ENCODE results near the gene PELO. TPM values are rescaled to one million over a fixed set of nuclear protein-coding genes. Genes with fewer than 3 reads are reported as not detected.

Gene PELO
- polyA plus RNA-seq, 2 of the 4 experiments (the other 2 are of a cell fraction) = 15.6 to 20.1 TPM

DNA sequence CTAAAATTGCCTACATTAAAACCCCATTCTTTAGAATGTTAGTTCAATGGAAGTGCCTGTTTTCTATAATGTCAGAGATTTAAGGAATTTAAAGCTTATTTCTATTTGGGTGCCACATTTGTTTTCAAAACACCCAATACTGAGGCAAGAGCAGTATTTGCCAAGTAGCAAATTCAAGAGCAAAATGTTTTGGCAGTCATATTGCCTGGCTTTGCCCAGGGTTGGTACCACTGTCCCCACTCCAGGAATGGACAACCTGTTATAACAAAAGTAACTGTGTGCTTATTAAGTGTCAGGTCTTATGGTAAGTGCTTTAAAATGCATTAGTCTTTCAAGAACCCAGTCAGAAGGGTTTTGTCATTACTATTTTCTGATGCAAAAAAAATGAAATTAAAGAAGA is 19.3 kb downstream of the PELO start:
- H3K4me1 ChIP-seq = peaks cover 64% of the 10 kb centered on the region
- CTCF ChIA-PET = no interaction called here
- ATAC-seq (no peak), FAIRE-seq (no peak), DNase-seq (ENCODE audit: low read depth in 1 of 2, low spot score in 1 of 2) (no peak)
- H3K4me3 ChIP-seq = no peak overlapping the region
- POLR2A ChIA-PET = no interaction called here
- H3K27ac ChIP-seq = no peak overlapping the region
- H3K4me2 ChIP-seq = no peak overlapping the region
- TF ChIP-seq EHMT2 (IDR thresholded peaks at IDR 0.05; ENCODE audit: low read depth) = no peak
- no peak for TF ChIP-seq GATA3 (IDR thresholded peaks at IDR 0.05; ENCODE audit: borderline replicate concordance)
- TF ChIP-seq KDM1A (IDR thresholded peaks at IDR 0.05; ENCODE audit: low read depth) = no peak
- no peaks in the 10 kb centered on the region for H3K9me3 ChIP-seq

DNA sequence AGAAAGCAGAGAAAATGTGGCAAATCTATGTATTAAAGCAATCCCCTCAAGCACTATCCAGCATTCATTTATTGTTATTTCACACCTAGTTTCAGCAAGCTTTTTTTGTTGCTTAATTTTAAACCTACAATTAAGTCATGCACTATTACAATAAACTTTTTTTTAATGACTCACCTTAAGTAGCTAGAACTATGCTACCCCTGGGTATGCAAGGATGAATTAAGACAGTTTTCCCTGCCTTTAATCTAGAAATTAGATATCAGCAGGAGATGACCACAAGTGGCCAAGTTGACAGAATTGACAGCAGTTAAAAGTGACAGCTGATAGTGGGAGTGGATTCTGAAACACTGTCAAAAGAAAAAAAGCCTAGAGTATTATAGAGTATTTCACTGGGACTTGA is 20.0 kb downstream of the PELO start:
- no peak overlapping the region for H3K27ac ChIP-seq
- CTCF ChIA-PET = no interaction called here

DNA sequence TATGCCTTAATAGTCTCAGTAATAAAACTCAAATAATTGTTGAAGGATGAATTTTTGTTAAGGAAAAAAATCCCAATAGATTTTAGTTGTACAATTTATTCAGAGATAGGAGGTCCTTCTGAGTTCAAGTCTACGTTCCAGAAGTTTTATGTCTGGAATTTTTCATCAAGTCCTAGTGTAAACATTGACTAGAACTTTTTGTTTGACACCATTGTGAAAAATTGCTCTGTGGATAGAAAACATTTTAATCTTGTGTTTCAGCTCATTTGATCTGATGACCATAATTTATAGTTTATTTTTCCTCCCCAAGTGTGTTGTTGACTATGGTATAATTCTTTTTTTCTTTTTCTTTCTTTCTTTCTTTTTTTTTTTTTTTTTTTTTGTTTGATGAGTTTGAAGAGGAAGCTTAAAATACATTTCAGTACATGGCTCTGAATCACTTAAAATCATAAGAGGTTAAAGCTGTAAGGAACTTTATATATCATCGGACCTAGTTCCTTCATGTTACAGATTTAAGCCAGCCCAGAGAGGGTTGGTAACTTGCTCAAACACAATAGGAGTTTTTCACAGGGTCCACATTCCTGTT is 20.7 kb downstream of the PELO start:
- DNase-seq (ENCODE audit: low read depth in 1 of 2, low spot score in 1 of 2) (no peak), ATAC-seq (no peak), FAIRE-seq (no peak)
- peaks cover 50% of the 10 kb centered on the region for H3K4me1 ChIP-seq
- peak overlapping the region; percentile 6; the same call in 1 of the 3 replicates for H3K4me2 ChIP-seq
- TF ChIP-seq POLR2AphosphoS2 (conservative IDR thresholded peaks at IDR 0.05; ENCODE audit: low read length) (no peak), GATA3 (IDR thresholded peaks at IDR 0.05; ENCODE audit: borderline replicate concordance) (no peak), HOXB13 (CRISPR knock-in tag; IDR thresholded peaks at IDR 0.05; ENCODE audit: low read depth) (no peak), EP300 (IDR thresholded peaks at IDR 0.05) (no peak), FOSB (CRISPR knock-in tag; IDR thresholded peaks at IDR 0.05) (no peak), MYC (IDR thresholded peaks at IDR 0.05; ENCODE audit: borderline replicate concordance, low read length) (no peak), KDM1A (IDR thresholded peaks at IDR 0.05; ENCODE audit: low read depth) (no peak)
- TF ChIP-seq, protein P1, sequence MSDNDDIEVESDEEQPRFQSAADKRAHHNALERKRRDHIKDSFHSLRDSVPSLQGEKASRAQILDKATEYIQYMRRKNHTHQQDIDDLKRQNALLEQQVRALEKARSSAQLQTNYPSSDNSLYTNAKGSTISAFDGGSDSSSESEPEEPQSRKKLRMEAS (IDR thresholded peaks at IDR 0.05) = no peak
- TF ChIP-seq, protein P2, sequence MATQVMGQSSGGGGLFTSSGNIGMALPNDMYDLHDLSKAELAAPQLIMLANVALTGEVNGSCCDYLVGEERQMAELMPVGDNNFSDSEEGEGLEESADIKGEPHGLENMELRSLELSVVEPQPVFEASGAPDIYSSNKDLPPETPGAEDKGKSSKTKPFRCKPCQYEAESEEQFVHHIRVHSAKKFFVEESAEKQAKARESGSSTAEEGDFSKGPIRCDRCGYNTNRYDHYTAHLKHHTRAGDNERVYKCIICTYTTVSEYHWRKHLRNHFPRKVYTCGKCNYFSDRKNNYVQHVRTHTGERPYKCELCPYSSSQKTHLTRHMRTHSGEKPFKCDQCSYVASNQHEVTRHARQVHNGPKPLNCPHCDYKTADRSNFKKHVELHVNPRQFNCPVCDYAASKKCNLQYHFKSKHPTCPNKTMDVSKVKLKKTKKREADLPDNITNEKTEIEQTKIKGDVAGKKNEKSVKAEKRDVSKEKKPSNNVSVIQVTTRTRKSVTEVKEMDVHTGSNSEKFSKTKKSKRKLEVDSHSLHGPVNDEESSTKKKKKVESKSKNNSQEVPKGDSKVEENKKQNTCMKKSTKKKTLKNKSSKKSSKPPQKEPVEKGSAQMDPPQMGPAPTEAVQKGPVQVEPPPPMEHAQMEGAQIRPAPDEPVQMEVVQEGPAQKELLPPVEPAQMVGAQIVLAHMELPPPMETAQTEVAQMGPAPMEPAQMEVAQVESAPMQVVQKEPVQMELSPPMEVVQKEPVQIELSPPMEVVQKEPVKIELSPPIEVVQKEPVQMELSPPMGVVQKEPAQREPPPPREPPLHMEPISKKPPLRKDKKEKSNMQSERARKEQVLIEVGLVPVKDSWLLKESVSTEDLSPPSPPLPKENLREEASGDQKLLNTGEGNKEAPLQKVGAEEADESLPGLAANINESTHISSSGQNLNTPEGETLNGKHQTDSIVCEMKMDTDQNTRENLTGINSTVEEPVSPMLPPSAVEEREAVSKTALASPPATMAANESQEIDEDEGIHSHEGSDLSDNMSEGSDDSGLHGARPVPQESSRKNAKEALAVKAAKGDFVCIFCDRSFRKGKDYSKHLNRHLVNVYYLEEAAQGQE (IDR thresholded peaks at IDR 0.05) = no peak
- TF ChIP-seq, protein P3, sequence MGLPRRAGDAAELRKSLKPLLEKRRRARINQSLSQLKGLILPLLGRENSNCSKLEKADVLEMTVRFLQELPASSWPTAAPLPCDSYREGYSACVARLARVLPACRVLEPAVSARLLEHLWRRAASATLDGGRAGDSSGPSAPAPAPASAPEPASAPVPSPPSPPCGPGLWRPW (IDR thresholded peaks at IDR 0.05) = no peak
- no peak overlapping the region for H3K4me3 ChIP-seq
- ChIA-PET POLR2A (interaction anchor here (0.6 kb wide), 2 partner anchors 13 to 21 kb away, joined by 4 read pairs; no protein-coding TSS in a partner anchor), CTCF (interaction anchor here (0.6 kb wide), 1 partner anchor 21 kb away, joined by 3 read pairs; the partner anchor contains the start of genes ITGA1 and PELO)
- H3K27ac ChIP-seq = no peak overlapping the region; a peak in 1 of 6 replicates
- 47% methylated on average over 2 of the region's 2 CpGs for WGBS (ENCODE audit: missing lambda C conversion rate)
- no peaks in the 10 kb centered on the region for H3K9me3 ChIP-seq

More for the DNA sequence above, 20.0 kb downstream of the PELO start:
- H3K4me3 ChIP-seq = no peak overlapping the region
- H3K9me3 ChIP-seq = no peaks in the 10 kb centered on the region
- ATAC-seq = no peak
- FAIRE-seq = no peak
- peak overlapping the region; percentile 6; the same call in 1 of the 3 replicates for H3K4me2 ChIP-seq
- no peak for DNase-seq (ENCODE audit: low read depth in 1 of 2, low spot score in 1 of 2)
- POLR2A ChIA-PET = interaction anchor here (0.6 kb wide), 2 partner anchors 12 to 20 kb away, joined by 4 read pairs; no protein-coding TSS in a partner anchor
- no peak for TF ChIP-seq FOSB (CRISPR knock-in tag; IDR thresholded peaks at IDR 0.05)
- TF ChIP-seq HOXB5 (CRISPR knock-in tag; IDR thresholded peaks at IDR 0.05) = no peak
- no peak for TF ChIP-seq NPAS2 (CRISPR knock-in tag; IDR thresholded peaks at IDR 0.05; ENCODE audit: borderline replicate concordance)
- TF ChIP-seq RAD21 (conservative IDR thresholded peaks at IDR 0.05 in 1 of 2, IDR thresholded peaks at IDR 0.05 in 1 of 2) = no peak
- TF ChIP-seq, protein P4, sequence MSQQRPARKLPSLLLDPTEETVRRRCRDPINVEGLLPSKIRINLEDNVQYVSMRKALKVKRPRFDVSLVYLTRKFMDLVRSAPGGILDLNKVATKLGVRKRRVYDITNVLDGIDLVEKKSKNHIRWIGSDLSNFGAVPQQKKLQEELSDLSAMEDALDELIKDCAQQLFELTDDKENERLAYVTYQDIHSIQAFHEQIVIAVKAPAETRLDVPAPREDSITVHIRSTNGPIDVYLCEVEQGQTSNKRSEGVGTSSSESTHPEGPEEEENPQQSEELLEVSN (IDR thresholded peaks at IDR 0.05; ENCODE audit: borderline replicate concordance, low read depth) = no peak
- no peak for TF ChIP-seq ESRRA (IDR thresholded peaks at IDR 0.05; ENCODE audit: borderline replicate concordance, low read length)
- TF ChIP-seq, protein P5, sequence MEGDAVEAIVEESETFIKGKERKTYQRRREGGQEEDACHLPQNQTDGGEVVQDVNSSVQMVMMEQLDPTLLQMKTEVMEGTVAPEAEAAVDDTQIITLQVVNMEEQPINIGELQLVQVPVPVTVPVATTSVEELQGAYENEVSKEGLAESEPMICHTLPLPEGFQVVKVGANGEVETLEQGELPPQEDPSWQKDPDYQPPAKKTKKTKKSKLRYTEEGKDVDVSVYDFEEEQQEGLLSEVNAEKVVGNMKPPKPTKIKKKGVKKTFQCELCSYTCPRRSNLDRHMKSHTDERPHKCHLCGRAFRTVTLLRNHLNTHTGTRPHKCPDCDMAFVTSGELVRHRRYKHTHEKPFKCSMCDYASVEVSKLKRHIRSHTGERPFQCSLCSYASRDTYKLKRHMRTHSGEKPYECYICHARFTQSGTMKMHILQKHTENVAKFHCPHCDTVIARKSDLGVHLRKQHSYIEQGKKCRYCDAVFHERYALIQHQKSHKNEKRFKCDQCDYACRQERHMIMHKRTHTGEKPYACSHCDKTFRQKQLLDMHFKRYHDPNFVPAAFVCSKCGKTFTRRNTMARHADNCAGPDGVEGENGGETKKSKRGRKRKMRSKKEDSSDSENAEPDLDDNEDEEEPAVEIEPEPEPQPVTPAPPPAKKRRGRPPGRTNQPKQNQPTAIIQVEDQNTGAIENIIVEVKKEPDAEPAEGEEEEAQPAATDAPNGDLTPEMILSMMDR (IDR thresholded peaks at IDR 0.05) = no peak
- no peak for TF ChIP-seq CHD2 (IDR thresholded peaks at IDR 0.05; ENCODE audit: low read length, partially characterized antibody)
- no peak for TF ChIP-seq GATA3 (IDR thresholded peaks at IDR 0.05; ENCODE audit: borderline replicate concordance)
- TF ChIP-seq FOXS1 (CRISPR knock-in tag; IDR thresholded peaks at IDR 0.05) = no peak
- no peak for TF ChIP-seq ZNF302 (CRISPR knock-in tag; IDR thresholded peaks at IDR 0.05)
- TF ChIP-seq, protein P6, sequence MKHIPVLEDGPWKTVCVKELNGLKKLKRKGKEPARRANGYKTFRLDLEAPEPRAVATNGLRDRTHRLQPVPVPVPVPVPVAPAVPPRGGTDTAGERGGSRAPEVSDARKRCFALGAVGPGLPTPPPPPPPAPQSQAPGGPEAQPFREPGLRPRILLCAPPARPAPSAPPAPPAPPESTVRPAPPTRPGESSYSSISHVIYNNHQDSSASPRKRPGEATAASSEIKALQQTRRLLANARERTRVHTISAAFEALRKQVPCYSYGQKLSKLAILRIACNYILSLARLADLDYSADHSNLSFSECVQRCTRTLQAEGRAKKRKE (CRISPR knock-in tag; IDR thresholded peaks at IDR 0.05; ENCODE audit: low read depth) = no peak
- TF ChIP-seq TFCP2L1 (CRISPR knock-in tag; IDR thresholded peaks at IDR 0.05) = no peak
- H3K4me1 ChIP-seq = peaks cover 57% of the 10 kb centered on the region
